ENCODE measurements around the gene ARL5C.

DNA sequence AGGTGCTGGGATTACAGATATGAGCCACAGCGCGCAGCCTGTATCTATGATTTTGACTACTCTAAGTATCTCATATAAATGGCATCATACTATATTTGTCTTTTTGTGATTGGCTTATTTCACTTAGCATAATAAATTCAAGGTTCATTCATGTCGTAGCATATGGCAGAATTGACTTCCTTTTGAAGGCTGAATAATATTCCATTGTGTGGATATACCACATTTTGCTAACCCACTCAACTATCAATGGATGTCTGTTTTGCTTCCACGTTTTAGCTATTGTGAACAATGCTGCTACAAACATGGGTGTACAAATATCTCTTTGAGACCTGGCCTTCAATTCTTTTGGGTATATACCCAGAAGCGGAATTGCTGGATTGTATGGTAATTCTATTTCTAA is 24.7 kb downstream of the ARL5C start:
- TF ChIP-seq CTCF (IDR thresholded peaks at IDR 0.05; ENCODE audit: insufficient read depth, low read depth, low read length) (no peak), EZH2 (IDR thresholded peaks at IDR 0.05; ENCODE audit: insufficient read depth, low read length) (no peak)
